ENCODE results near the gene MAGI2.

MAGI2 gene

GRCh38 chr7:78427209-78427608 is 1026.3 kb downstream of the MAGI2 start:
- Histone ChIP-seq H3K4me3 (ENCODE audit: low read length) (no peak overlapping the region), H3K9ac (ENCODE audit: low read length) (no peak overlapping the region)

GRCh38 chr7:78420001-78420400 is 1033.5 kb downstream of the MAGI2 start:
- H3K4me1 ChIP-seq (ENCODE audit: control insufficient read depth, low read depth, low read length) = no peaks in the 10 kb centered on the region
- no peak overlapping the region for H3K9ac ChIP-seq (ENCODE audit: low read length)
- no peaks in the 10 kb centered on the region for H3K9me3 ChIP-seq (ENCODE audit: control insufficient read depth, low read depth, low read length)
- no peak overlapping the region for H3K27ac ChIP-seq (ENCODE audit: low read length)
- H3K4me3 ChIP-seq (ENCODE audit: low read length) = no peak overlapping the region
- H3K27me3 ChIP-seq (ENCODE audit: control insufficient read depth, insufficient read depth, low read length) = no peaks in the 10 kb centered on the region
- no peaks in the 10 kb centered on the region for H3K36me3 ChIP-seq (ENCODE audit: control insufficient read depth, low read depth, low read length)

More at GRCh38 chr7:78427209-78427608, 1026.3 kb downstream of the MAGI2 start:
- no peaks in the 10 kb centered on the region for H3K36me3 ChIP-seq (ENCODE audit: control insufficient read depth, low read depth, low read length)
- no peaks in the 10 kb centered on the region for H3K9me3 ChIP-seq (ENCODE audit: control insufficient read depth, low read depth, low read length)
- H3K4me1 ChIP-seq (ENCODE audit: control insufficient read depth, low read depth, low read length) = no peaks in the 10 kb centered on the region
- no peaks in the 10 kb centered on the region for H3K27me3 ChIP-seq (ENCODE audit: control insufficient read depth, insufficient read depth, low read length)
- H3K27ac ChIP-seq (ENCODE audit: low read length) = no peak overlapping the region

GRCh38 chr7:78417180-78417853 is 1036.2 kb downstream of the MAGI2 start:
- Histone ChIP-seq H3K9me3 (ENCODE audit: control insufficient read depth, low read depth, low read length) (no peaks in the 10 kb centered on the region), H3K4me1 (ENCODE audit: control insufficient read depth, low read depth, low read length) (no peaks in the 10 kb centered on the region), H3K4me3 (ENCODE audit: low read length) (no peak overlapping the region), H3K9ac (ENCODE audit: low read length) (no peak overlapping the region), H3K36me3 (ENCODE audit: control insufficient read depth, low read depth, low read length) (no peaks in the 10 kb centered on the region), H3K27ac (ENCODE audit: low read length) (no peak overlapping the region), H3K27me3 (ENCODE audit: control insufficient read depth, insufficient read depth, low read length) (no peaks in the 10 kb centered on the region)

GRCh38 chr7:78413568-78413967 is 1039.9 kb downstream of the MAGI2 start:
- Histone ChIP-seq H3K4me3 (ENCODE audit: low read length) (no peak overlapping the region), H3K27me3 (ENCODE audit: control insufficient read depth, insufficient read depth, low read length) (no peaks in the 10 kb centered on the region), H3K27ac (ENCODE audit: low read length) (no peak overlapping the region), H3K36me3 (ENCODE audit: control insufficient read depth, low read depth, low read length) (no peaks in the 10 kb centered on the region), H3K9me3 (ENCODE audit: control insufficient read depth, low read depth, low read length) (no peaks in the 10 kb centered on the region), H3K4me1 (ENCODE audit: control insufficient read depth, low read depth, low read length) (no peaks in the 10 kb centered on the region), H3K9ac (ENCODE audit: low read length) (no peak overlapping the region)

- H3K4me1 ChIP-seq (ENCODE audit: control insufficient read depth, low read depth, low read length) = peaks cover 5% of the 10 kb centered on the region
- no peaks in the 10 kb centered on the region for H3K36me3 ChIP-seq (ENCODE audit: control insufficient read depth, low read depth, low read length)
- H3K27me3 ChIP-seq (ENCODE audit: control insufficient read depth, insufficient read depth, low read length) = no peaks in the 10 kb centered on the region
- no peak overlapping the region for H3K4me3 ChIP-seq (ENCODE audit: low read length)
- no peak overlapping the region for H3K9ac ChIP-seq (ENCODE audit: low read length)
- no peak overlapping the region for H3K27ac ChIP-seq (ENCODE audit: low read length)
- no peaks in the 10 kb centered on the region for H3K9me3 ChIP-seq (ENCODE audit: control insufficient read depth, low read depth, low read length)
These were observed 1041.1 kb downstream of the MAGI2 start for GRCh38 chr7:78412216-78412858.

- Histone ChIP-seq H3K4me1 (ENCODE audit: control insufficient read depth, low read depth, low read length) (peaks cover 8% of the 10 kb centered on the region), H3K27ac (ENCODE audit: low read length) (no peak overlapping the region), H3K9me3 (ENCODE audit: control insufficient read depth, low read depth, low read length) (no peaks in the 10 kb centered on the region), H3K36me3 (ENCODE audit: control insufficient read depth, low read depth, low read length) (no peaks in the 10 kb centered on the region), H3K4me3 (ENCODE audit: low read length) (no peak overlapping the region), H3K9ac (ENCODE audit: low read length) (no peak overlapping the region), H3K27me3 (ENCODE audit: control insufficient read depth, insufficient read depth, low read length) (no peaks in the 10 kb centered on the region)
These were observed 1046.4 kb downstream of the MAGI2 start for GRCh38 chr7:78407031-78407430.

GRCh38 chr7:78406531-78406930 is 1046.9 kb downstream of the MAGI2 start:
- peaks cover 12% of the 10 kb centered on the region for H3K4me1 ChIP-seq (ENCODE audit: control insufficient read depth, low read depth, low read length)
- H3K27me3 ChIP-seq (ENCODE audit: control insufficient read depth, insufficient read depth, low read length) = no peaks in the 10 kb centered on the region
- no peaks in the 10 kb centered on the region for H3K36me3 ChIP-seq (ENCODE audit: control insufficient read depth, low read depth, low read length)
- H3K27ac ChIP-seq (ENCODE audit: low read length) = no peak overlapping the region
- H3K9ac ChIP-seq (ENCODE audit: low read length) = no peak overlapping the region
- no peaks in the 10 kb centered on the region for H3K9me3 ChIP-seq (ENCODE audit: control insufficient read depth, low read depth, low read length)
- no peak overlapping the region for H3K4me3 ChIP-seq (ENCODE audit: low read length)

- Histone ChIP-seq H3K36me3 (ENCODE audit: control insufficient read depth, low read depth, low read length) (no peaks in the 10 kb centered on the region), H3K27ac (ENCODE audit: low read length) (no peak overlapping the region), H3K9me3 (ENCODE audit: control insufficient read depth, low read depth, low read length) (no peaks in the 10 kb centered on the region), H3K4me3 (ENCODE audit: low read length) (no peak overlapping the region), H3K27me3 (ENCODE audit: control insufficient read depth, insufficient read depth, low read length) (no peaks in the 10 kb centered on the region), H3K4me1 (ENCODE audit: control insufficient read depth, low read depth, low read length) (peaks cover 42% of the 10 kb centered on the region), H3K9ac (ENCODE audit: low read length) (no peak overlapping the region)
These were observed 1051.4 kb downstream of the MAGI2 start for GRCh38 chr7:78402096-78402495.

- Histone ChIP-seq H3K9ac (ENCODE audit: low read length) (peak overlapping the region; percentile 50), H3K27me3 (ENCODE audit: control insufficient read depth, insufficient read depth, low read length) (no peaks in the 10 kb centered on the region), H3K4me1 (ENCODE audit: control insufficient read depth, low read depth, low read length) (peaks cover 46% of the 10 kb centered on the region), H3K27ac (ENCODE audit: low read length) (peak overlapping the region; percentile 37), H3K36me3 (ENCODE audit: control insufficient read depth, low read depth, low read length) (no peaks in the 10 kb centered on the region), H3K9me3 (ENCODE audit: control insufficient read depth, low read depth, low read length) (no peaks in the 10 kb centered on the region), H3K4me3 (ENCODE audit: low read length) (peak overlapping the region; percentile 33)
These were observed 1053.4 kb downstream of the MAGI2 start for GRCh38 chr7:78400038-78400437.

GRCh38 chr7:78399033-78399769 is 1054.3 kb downstream of the MAGI2 start:
- Histone ChIP-seq H3K9me3 (ENCODE audit: control insufficient read depth, low read depth, low read length) (no peaks in the 10 kb centered on the region), H3K4me1 (ENCODE audit: control insufficient read depth, low read depth, low read length) (peaks cover 53% of the 10 kb centered on the region), H3K36me3 (ENCODE audit: control insufficient read depth, low read depth, low read length) (no peaks in the 10 kb centered on the region), H3K27ac (ENCODE audit: low read length) (no peak overlapping the region), H3K27me3 (ENCODE audit: control insufficient read depth, insufficient read depth, low read length) (no peaks in the 10 kb centered on the region), H3K9ac (ENCODE audit: low read length) (no peak overlapping the region), H3K4me3 (ENCODE audit: low read length) (no peak overlapping the region)

GRCh38 chr7:78398576-78398975 is 1054.9 kb downstream of the MAGI2 start:
- no peak overlapping the region for H3K9ac ChIP-seq (ENCODE audit: low read length)
- no peaks in the 10 kb centered on the region for H3K27me3 ChIP-seq (ENCODE audit: control insufficient read depth, insufficient read depth, low read length)
- H3K36me3 ChIP-seq (ENCODE audit: control insufficient read depth, low read depth, low read length) = no peaks in the 10 kb centered on the region
- H3K9me3 ChIP-seq (ENCODE audit: control insufficient read depth, low read depth, low read length) = no peaks in the 10 kb centered on the region
- peaks cover 53% of the 10 kb centered on the region for H3K4me1 ChIP-seq (ENCODE audit: control insufficient read depth, low read depth, low read length)
- no peak overlapping the region for H3K4me3 ChIP-seq (ENCODE audit: low read length)
- H3K27ac ChIP-seq (ENCODE audit: low read length) = no peak overlapping the region

All from iPS-18a (cell line).